Epithelial cell of umbilical artery (primary cell): ENCODE data around the gene FBP2. TPM values are rescaled to one million over a fixed set of nuclear protein-coding genes. Genes with fewer than 3 reads are reported as not detected.

ENCODE experiments used
- total RNA-seq: library from RNA; depleted of rRNA; stranded (reverse); fragments of >200 nt; gene quantifications from 2 replicates; pipeline ENCODE4 v1.2.3, GENCODE V29; 2014

The FBP2 gene
- not detected in 2 replicates for total RNA-seq

DNA sequence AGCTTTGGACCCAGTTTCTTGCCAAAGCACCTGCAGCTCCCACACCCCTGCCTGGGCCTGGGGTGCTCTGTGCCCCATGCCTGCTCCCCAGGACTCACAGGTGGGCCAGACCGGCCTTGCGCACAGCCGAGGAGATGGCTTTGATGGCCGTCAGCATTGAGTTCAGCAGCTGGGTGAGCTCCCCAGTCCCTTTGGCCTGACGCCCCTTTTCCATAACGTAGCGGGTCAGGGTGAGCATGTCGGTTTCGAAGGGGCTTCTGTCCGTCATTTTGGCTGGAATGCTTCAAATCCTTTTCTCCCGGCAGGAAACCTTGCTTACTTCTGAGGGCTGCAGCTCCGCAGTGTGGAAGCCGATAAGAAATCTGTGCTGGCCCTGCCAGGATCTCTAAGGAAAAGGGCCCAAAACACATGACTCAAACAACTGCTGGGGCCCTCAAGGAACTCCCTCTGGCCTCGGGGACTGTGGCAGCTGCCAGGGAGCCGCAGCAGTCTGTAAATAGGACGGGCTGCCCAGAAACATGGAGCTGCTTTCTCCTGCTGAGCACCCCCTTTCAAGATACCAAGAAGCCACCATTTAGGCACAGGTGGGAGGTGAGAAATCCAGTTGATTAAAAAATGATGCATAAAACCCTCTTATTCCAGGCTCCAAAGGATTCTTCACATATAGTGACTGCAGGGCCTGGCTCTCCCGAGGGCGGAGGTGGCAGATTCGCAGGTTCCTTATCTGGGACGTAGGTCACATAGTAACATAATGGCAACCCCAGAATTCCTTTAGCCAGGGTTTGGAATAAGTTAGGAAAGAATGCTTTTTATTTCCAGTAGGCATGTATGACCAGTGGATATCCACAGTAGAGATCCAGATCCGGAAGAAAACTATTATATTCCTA lies at the start of gene FBP2:
Gene FBP2 (minus strand): TSS at position 366 of the 887 bp plus-strand sequence. CDS start 98 bp downstream, at position 268.

GRCh38 chr9:94639061-94639998 lies 45.7 kb upstream of the FBP2 start, which contains the start of gene FBP1:
Gene FBP1, minus strand, starts transcription at chr9:94639518. Its CDS starts 208 bp downstream, at chr9:94639310.

DNA sequence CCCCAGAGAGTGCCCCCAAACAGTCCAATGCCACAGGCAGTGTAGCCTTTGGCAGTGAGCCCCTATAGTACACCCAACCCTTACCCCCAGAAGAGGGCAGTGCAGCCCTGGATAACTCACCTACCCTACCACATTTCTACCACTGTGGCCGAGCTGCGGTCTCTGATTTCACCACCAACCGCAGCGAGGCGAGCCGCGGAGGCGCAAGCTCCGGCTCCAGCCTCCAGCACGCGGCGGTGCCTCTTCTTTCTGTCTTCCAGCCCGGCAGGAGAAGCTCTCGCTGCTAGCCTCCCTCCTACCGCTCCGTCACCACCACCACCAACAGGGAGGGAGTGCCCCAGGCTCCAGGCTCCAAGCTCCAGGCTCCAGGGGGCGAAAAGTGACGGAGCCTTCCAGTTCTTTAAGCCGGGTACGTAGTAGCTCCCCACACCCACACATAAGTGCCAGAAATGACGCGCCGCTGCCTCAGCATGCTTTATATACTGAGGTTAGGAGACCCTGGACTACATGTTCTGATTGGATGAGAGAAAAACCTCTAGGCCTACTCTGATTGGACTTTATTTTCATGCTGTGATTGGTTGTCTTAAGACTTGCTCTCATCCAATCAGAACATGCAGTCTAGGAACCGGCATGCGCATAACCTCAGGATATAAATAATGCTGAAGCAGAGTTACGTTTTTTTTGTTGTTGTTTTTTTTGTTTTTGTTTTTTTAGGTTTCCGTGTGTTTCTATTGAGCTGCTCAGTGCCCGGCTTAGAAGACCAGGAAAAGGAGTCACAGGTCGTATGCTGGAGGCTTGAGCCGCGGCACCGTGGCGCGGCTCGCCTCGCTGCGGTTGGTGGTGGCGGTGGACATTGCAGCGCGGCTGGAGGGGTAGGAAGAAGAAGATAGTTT lies 38.9 kb downstream of the FBP2 start, which contains the start of gene PCAT7:
Gene PCAT7 (plus strand): TSS at position 645 of the 893 bp plus-strand sequence.

Other genes with a start within 250 kb of the FBP2 start
- gene PCAT7, start 38.7 kb downstream of the FBP2 start, total RNA-seq, result not detected in 2 replicates
- 4.6 and 6.8 TPM in 2 replicates for gene FBP1, start 45.7 kb upstream of the FBP2 start, total RNA-seq
- gene AOPEP, start 132.9 kb upstream of the FBP2 start, total RNA-seq, result 32.2 and 66.9 TPM in 2 replicates